ENCODE data around the gene TMEM192.
A peak's percentile ranks its signal among the peaks of the same experiment; 100 is the strongest.
"Not testable (repeated sequence)": the region's sequence is repeated elsewhere in the genome, so short reads cannot be mapped to it uniquely, and the experiment has no call there.

The TMEM192 gene

GRCh38 chr4:165112368-165113121 is at the start of gene TMEM192:
TSS of gene TMEM192 (minus strand) at chr4:165112860. CDS start at chr4:165112773, 87 bp downstream.
- peak; percentile 95 to 97 for DNase-seq

- no peak for DNase-seq
Measured at GRCh38 chr4:165158762-165159161, 46.1 kb upstream of the TMEM192 start.

GRCh38 chr4:165156906-165157305 is 44.2 kb upstream of the TMEM192 start:
- DNase-seq, result no peak

GRCh38 chr4:165154482-165154881 is 41.8 kb upstream of the TMEM192 start:
- DNase-seq, result no peak

- no peak for DNase-seq
Measured at GRCh38 chr4:165152527-165152926, 39.9 kb upstream of the TMEM192 start.

GRCh38 chr4:165151734-165152133 is 39.1 kb upstream of the TMEM192 start:
- DNase-seq, result no peak

GRCh38 chr4:165150545-165150944 is 37.9 kb upstream of the TMEM192 start:
- DNase-seq, result no peak

- DNase-seq, result no peak
Measured at GRCh38 chr4:165138843-165139242, 26.2 kb upstream of the TMEM192 start.

GRCh38 chr4:165137205-165137604 is 24.5 kb upstream of the TMEM192 start:
- DNase-seq, result no peak

GRCh38 chr4:165136529-165136928 is 23.9 kb upstream of the TMEM192 start:
- no peak for DNase-seq

- no peak for DNase-seq
Measured at GRCh38 chr4:165133150-165133549, 20.5 kb upstream of the TMEM192 start.

- peak; percentile 42 to 65 for DNase-seq
Measured at GRCh38 chr4:165131247-165131832, 18.7 kb upstream of the TMEM192 start.

- DNase-seq, result no peak
Measured at GRCh38 chr4:165129924-165130323, 17.3 kb upstream of the TMEM192 start.

GRCh38 chr4:165125869-165126499 is 13.3 kb upstream of the TMEM192 start:
- not testable (repeated sequence) for DNase-seq

- no peak for DNase-seq
Measured at GRCh38 chr4:165124488-165124887, 11.8 kb upstream of the TMEM192 start.

GRCh38 chr4:165118256-165118909 is 5.7 kb upstream of the TMEM192 start:
- no peak for DNase-seq

GRCh38 chr4:165115301-165115700 is 2.6 kb upstream of the TMEM192 start:
- DNase-seq, result no peak

GRCh38 chr4:165111906-165112367 is 723 bp downstream of the TMEM192 start:
- DNase-seq, result no peak

GRCh38 chr4:165106518-165106917 is 6.1 kb downstream of the TMEM192 start:
- DNase-seq, result no peak

- DNase-seq, result no peak
Measured at GRCh38 chr4:165101641-165102040, 11.0 kb downstream of the TMEM192 start.

GRCh38 chr4:165096776-165097175 is 15.9 kb downstream of the TMEM192 start:
- peak in 1 of 2 donors; percentile 37 for DNase-seq

GRCh38 chr4:165095291-165095690 is 17.4 kb downstream of the TMEM192 start:
- no peak for DNase-seq

- DNase-seq, result no peak
Measured at GRCh38 chr4:165094873-165095272, 17.8 kb downstream of the TMEM192 start.

Data from hippocampal formation (tissue), 2 donors.